K562 (cell line): ENCODE measurements around the gene CORT. TPM values are rescaled to one million over a fixed set of nuclear protein-coding genes. Genes with fewer than 3 reads are reported as not detected.

Experiments used
- BRF2 ChIP-seq: IDR thresholded peaks from 3 replicates; pipeline ENCODE4 v1.6.1; 2011; ENCODE audit warnings: borderline replicate concordance, mild to moderate bottlenecking; ENCODE audit not compliant: insufficient read length, insufficient read depth
- CTCF ChIP-seq, 3 experiments: IDR thresholded peaks in 2 of 3; conservative IDR thresholded peaks in 1 of 3; 2 replicates each; pipeline ENCODE4 v1.5.1; 2011 to 2012; ENCODE audit warnings: low read length in 3 of 3, mild to moderate bottlenecking in 3 of 3, control low read depth in 2 of 3, improper control_type of control experiment in 1 of 3, inconsistent platforms in 1 of 3, low read depth in 1 of 3, mixed read lengths in 1 of 3, moderate library complexity in 1 of 3; ENCODE audit not compliant: insufficient read depth in 2 of 3
- E2F1 ChIP-seq: sonication (generic); formaldehyde crosslinking; IDR thresholded peaks from 2 replicates; pipeline ENCODE4 v1.8.1; 2023; ENCODE audit warnings: mild to moderate bottlenecking, missing genetic modification reagents, moderate library complexity
- EP300 ChIP-seq: IDR thresholded peaks from 2 replicates; pipeline ENCODE4 v1.6.1; 2012; ENCODE audit warnings: low read length, improper control_type of control experiment
- ESRRA ChIP-seq: fragments of 450-650 bp; IDR thresholded peaks from 2 replicates; pipeline ENCODE4 v1.6.1; 2014; ENCODE audit warnings: low read depth, mild to moderate bottlenecking, moderate library complexity, borderline replicate concordance
- GTF2B ChIP-seq: IDR thresholded peaks from 2 replicates; pipeline ENCODE4 v1.6.1; 2011; ENCODE audit not compliant: insufficient read length; ENCODE audit errors: extremely low read depth
- GTF3C2 ChIP-seq: IDR thresholded peaks from 3 replicates; pipeline ENCODE4 v1.6.1; 2011; ENCODE audit warnings: borderline replicate concordance, mild to moderate bottlenecking, moderate library complexity; ENCODE audit not compliant: insufficient read length; ENCODE audit errors: extremely low read depth
- NFYB ChIP-seq: IDR thresholded peaks from 2 replicates; pipeline ENCODE4 v1.6.1; 2011; ENCODE audit warnings: mild to moderate bottlenecking, moderate library complexity; ENCODE audit not compliant: insufficient read length; ENCODE audit errors: extremely low read depth
- NRF1 ChIP-seq, 2 experiments: fragments of 450-650 bp; IDR thresholded peaks in 1 of 2; conservative IDR thresholded peaks in 1 of 2; 2 replicates each; pipeline ENCODE4 v1.6.1; 2014; ENCODE audit warnings: mild to moderate bottlenecking in 2 of 2
- RUNX1 ChIP-seq: sonication (generic); IDR thresholded peaks from 2 replicates; pipeline ENCODE4 v1.6.1; 2016; ENCODE audit warnings: antibody characterized with exemption, low read depth
- TCF7L2 ChIP-seq: fragments of 150-350 bp; IDR thresholded peaks from 2 replicates; pipeline ENCODE4 v1.6.1; 2016; ENCODE audit warnings: low read depth, mild to moderate bottlenecking, low read length, moderate library complexity
- TRIM25 ChIP-seq: fragments of 450-650 bp; IDR thresholded peaks from 2 replicates; pipeline ENCODE4 v1.7.0; 2016; ENCODE audit warnings: borderline replicate concordance
- polyA plus RNA-seq, 8 experiments: library from polyadenylated mRNA; depleted of rRNA in 4 of 8; stranded (reverse) in 5 of 8; unstranded in 3 of 8; fragments of >200 nt; fragmentation: Nextera tagmentation in 2 of 8; fragmentation: Illumina TruSeq in 1 of 8; extraction: Ambion mirVana in 2 of 8; extraction: Trizol in 1 of 8; gene quantifications; 2 replicates each; pipeline versions ENCODE4 v1.2.1 to v1.2.3, GENCODE V29; 2011 to 2014; ENCODE audit warnings: inconsistent platforms in 1 of 8, missing spikeins in 1 of 8
- total RNA-seq, 7 experiments: library from RNA; depleted of rRNA in 6 of 7; stranded (reverse); fragments of >200 nt in 6 of 7; fragmentation: Illumina TruSeq in 2 of 7; extraction: Trizol in 2 of 7; gene quantifications; 2 replicates each; pipeline versions ENCODE4 v1.2.1 to v1.2.3, GENCODE V29; 2011 to 2021; ENCODE audit warnings: low replicate concordance in 1 of 7

CORT gene
- total and polyA plus RNA-seq, 9 of the 15 experiments (the other 6 are each of a cell fraction or from before 2014, with no cell fraction given): 0.08 to 0.54 (median 0.13) TPM; not detected in 5

- TF ChIP-seq CTCF (IDR thresholded peaks at IDR 0.05 in 2 of 3, conservative IDR thresholded peaks at IDR 0.05 in 1 of 3; ENCODE audit: insufficient read depth in 2 of 3, low read depth in 1 of 3, low read length in 3 of 3) (peak in 1 of 3 experiments; percentile 8; a peak in 1 of 6 replicates), GTF2B (peak; percentile 22), E2F1 (no peak), EP300 (peak; percentile 65), TRIM25 (no peak), RUNX1 (no peak), BRF2 (no peak), NFYB (no peak), NRF1 (conservative IDR thresholded peaks at IDR 0.05 in 1 of 2, IDR thresholded peaks at IDR 0.05 in 1 of 2) (peak; percentile 29 to 45; a peak in 1 of 4 replicates), ESRRA (peak; percentile 97), GTF3C2 (no peak), TCF7L2 (no peak)
Measured at GRCh38 chr1:10474613-10475507, 25.0 kb downstream of the CORT start, which contains the start of gene PEX14 (continued).
